NCI-H187 treated with DMSO at 0.1 percent for 48 hours (cell line): ENCODE measurements around the gene WDR54.
"Not testable (repeated sequence)": the region's sequence is repeated elsewhere in the genome, so short reads cannot be mapped to it uniquely, and the experiment has no call there.

Source experiments
- DNase-seq: peaks from one replicate; lab custom pipeline; 2025; lab: John Stamatoyannopoulos, UW

WDR54 gene

DNA sequence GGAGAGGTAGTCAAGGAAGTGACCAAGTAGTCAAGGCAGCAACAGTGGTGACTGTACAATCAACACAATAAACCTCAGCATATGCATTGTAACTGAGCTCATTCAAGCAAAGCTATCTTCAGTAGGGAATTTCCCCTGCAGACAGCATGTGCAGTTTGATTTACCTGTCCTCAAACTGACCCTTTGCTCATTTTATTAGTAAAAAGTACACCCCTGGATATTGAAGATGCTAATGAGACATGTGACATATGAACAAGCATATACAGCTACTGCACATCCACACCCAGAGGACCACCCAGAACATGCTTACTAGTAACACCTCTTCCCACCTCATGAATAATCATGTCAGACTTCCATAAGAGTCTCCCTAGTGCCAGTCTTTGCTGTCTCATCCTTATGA, 15.5 kb upstream of the WDR54 start:
- no peak for DNase-seq

DNA sequence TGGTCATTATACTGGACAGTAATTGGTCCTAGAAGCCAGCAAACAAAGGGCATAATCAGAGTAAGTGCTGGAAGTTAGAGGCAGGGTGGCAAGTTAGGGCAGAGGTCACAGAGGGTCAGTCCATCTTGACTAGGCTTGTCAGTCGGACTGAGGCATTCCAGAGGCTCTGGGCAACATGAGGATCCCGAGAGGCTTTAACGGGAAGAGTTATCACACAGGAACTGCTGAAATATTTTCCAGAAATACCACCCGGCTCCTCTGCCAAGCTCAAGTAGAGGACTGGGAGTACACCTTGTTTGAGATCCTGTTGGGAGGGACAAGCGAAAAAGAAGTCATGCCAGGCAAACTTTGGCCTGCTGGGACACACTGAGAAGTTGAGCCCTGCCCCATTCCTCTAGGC, 13.8 kb upstream of the WDR54 start:
- no peak for DNase-seq

DNA sequence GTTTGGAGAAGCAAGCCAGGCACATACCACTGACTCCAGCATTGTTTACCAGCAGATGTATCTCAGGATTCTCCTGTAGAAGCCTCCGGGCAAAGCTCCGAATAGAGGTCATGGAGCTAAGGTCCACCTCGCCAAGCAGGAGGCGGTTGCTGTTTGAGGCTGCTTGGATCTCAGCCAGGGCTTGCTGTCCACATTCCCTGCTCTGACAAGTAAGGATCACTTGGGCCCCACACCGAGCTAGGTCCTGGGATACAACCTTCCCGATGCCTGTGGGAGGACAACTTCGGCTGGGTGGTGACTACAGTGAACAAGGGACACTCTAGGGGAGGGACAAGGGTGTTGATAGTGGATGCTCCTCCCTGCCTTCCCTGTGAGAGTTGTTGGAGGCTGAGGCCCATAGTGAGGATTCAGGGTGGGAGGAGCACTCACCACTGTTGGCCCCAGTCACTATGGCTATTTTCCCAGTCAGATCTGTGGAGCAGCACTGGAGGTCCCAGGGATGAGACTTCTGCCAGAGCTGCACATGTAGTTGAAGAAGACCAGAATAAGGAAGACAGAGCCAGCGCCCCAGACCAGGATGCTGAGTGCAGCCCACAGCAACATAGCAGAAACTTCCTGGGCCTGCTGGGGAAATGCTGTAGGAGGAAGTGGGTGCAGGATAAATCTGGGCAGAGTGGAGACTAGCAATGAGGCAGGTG, 8.4 kb upstream of the WDR54 start:
- DNase-seq, result no peak

DNA sequence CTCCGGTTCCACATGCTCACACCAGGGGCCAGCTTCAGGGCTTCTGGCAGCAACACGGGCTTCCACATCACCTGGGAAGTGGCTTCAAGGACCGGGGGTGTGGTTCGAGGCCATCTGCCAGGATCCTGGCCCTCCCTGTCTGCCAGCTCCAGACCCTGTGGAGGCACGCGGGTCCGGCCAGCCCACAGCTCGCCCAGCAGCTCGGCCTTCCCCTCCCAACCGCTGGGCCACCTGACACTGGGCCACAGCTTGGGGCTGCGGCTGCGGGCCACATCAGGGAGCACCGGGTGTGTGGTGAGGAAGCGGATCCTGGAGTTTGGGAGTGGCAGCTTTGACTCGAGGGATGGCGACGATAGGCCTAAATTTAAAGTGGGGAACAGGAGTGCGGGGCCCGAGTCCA, 7.1 kb upstream of the WDR54 start:
- no peak for DNase-seq

DNA sequence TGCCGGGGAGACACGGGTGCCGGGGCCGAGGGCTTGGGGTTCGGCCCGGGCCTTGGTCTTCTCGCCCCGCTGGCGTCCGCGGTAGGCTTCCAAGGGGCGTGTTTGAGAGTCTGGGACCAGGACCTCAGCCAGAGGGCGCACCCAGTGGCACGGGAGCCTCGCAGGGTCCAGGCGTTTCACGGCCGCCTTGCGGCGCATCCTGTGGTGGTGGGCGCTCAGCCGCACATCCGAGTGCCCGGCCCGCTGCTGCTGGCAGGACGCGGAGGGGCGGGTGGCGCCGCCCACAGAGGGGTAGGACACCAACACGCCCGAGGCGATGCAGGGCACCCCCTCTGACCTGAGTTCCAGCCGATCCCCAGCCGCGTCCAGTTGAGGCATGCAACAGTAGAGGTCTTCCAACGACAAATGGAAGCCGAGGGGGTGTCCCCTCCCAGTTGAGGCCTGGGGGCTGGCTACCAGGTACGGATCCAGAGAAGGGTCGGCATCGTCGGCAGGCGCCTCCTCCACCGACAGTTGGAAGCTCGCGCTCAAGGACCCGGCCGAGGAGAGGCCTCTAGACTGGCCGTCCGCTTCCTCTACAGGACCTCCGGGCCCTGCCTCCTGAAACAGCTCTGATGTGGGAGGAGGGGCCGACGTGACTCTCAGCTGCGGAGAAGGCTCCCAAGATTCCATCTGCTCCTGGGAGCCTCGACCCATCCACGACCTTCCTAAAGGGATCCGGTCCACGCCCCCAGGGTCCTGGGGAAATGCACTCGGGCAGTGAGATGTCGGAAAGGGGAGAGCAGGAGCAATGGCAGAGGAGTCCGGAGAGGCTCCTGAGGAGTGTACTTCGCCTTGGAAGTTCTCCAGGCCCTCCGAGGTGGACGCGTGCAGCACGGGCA, 6.4 kb upstream of the WDR54 start:
- no peak for DNase-seq

DNA sequence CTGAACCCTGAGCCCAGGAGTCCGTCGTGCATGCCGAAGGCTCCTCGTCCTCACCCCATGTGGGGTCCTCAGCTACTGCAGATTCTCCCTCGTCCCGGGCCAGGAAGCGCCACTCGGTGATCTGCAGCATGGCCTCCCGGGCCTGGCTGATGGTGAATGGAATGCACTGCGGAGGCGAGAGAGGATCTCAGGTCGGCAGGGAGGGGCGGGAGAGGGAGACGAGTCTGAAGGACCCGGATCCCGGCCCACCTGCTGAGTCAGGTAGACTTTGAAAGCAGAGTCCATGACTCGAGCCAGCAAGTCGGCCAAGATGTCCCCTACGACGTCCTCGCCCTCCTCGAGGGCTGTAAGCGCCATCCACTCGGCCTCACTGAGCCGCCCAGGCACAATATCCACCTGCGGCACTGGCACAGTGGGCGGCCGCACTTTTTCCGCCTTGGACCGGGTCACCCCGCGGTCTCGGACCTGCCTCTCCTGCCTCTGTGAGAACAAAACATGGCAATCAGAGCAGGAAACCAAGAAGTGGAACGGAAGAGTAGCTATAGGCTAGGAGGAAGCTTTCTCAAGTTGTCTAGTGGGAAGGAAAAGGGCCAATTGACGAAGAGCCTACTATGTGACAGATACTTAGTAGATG, 5.7 kb upstream of the WDR54 start:
- DNase-seq, result no peak

DNA sequence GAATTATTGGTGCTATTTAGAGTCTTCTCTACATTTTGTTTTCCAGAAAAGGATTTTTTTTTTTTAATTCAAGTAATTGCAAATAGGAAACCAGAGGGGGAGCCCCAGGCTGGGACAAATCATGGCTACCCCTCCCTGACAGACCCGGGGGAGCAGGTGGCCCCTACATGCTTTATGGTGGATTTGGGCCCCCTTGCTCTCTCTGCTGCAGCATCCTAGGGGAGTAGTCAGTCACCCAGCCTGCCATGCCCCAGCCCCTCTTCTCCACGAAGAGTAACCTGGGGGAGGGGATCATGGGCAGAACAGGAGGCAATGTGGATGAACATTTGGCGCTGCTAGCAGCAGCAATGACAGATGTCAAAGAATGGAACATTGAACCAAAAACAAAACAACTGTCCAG, 4.8 kb upstream of the WDR54 start:
- DNase-seq, result no peak

DNA sequence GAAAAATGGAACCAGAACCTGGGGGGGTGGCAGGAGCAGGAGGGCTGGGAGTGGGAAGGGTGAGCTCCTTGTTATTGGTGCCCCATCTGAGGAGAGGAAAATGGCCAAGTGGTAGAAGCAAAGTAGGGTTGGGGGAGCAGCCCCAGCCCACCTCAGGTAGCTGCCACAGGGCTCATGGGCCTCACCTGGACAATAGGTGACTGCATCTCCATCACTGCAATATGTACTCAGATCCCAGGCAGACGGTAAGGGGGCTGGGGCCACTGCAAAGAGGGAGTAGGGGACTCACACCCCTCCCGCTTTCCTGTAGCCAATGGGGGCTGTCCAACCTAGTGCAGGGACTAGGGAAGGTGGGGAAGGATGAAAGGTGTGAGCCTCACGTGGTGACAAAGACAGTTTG, 4.3 kb upstream of the WDR54 start:
- DNase-seq, result no peak

DNA sequence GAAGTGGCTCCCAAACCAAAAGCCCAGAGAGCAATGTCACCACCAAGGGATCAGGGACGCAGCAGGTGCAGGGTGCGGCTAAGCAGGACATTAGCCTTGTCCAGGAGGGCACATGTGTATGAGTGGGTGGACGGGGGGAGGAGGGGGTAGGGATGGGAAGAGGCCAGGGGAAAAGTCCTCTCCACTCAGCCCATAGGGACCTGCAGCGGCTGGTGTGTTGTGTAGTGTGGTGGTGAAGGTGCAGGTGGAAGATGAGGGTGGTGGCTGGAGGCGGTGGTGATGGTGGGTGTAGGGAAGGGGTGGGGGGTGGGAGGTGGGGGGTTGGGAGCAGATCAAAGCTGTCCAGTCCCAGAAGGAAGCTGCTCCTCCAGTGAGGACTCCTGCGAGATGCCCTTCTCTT, 3.8 kb upstream of the WDR54 start:
- DNase-seq, result no peak

DNA sequence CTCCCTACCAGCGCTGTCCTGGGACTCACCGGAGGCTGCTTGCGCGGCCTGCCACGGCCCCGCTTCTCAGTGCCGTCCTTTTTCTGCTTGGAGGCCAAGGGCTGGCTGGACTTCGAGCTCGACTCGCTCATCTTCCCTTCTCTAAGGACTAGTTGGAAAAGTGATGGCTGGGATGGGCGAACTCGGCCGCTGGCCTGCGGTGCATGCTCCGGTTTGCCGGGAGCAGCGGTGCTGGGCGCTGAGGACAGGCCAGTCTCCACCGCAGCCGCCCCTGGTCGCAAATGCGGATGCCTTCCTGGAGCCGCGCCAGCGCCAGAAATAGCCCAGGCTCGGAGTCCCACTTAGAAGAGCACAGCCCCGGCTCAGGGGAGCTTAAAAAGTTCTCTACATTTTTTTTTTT, 3.2 kb upstream of the WDR54 start:
- DNase-seq, result no peak

DNA sequence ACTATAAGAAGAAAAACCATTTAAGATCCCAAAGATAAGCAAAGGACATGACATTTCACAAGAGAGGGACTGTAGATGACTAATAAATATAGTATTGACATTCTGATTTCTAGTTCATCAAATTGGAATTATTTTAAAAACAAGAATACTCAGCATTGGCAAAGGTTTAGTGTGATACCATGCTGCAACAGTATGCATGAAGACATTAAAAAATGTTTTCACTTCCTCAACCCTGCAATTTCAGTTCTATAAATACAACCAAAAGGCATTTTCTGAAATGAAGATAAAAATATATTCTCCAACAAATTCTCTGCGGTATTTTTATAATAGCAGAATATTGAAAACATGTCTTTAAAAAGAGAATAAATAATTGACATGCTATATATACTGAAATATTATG, 2.2 kb upstream of the WDR54 start:
- DNase-seq, result no peak

DNA sequence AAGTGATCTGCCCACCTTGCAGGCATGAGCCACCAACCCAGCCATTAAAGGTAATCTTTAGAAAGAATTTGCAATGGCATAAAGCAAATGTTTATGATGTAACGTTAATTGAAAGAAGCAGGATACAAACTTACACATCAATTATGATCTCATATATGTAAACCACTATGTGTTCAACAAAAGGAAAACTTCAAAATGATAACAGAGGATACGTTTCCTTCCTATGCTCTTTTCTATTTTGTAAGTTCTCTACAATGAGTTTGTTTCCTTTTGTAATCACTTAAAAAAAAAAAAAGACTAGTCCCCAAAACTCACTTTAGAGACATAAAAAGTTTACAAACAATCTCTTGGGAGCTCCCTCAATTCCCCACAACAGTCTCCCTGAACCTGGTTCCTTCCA, 1.5 kb upstream of the WDR54 start:
- no peak for DNase-seq

DNA sequence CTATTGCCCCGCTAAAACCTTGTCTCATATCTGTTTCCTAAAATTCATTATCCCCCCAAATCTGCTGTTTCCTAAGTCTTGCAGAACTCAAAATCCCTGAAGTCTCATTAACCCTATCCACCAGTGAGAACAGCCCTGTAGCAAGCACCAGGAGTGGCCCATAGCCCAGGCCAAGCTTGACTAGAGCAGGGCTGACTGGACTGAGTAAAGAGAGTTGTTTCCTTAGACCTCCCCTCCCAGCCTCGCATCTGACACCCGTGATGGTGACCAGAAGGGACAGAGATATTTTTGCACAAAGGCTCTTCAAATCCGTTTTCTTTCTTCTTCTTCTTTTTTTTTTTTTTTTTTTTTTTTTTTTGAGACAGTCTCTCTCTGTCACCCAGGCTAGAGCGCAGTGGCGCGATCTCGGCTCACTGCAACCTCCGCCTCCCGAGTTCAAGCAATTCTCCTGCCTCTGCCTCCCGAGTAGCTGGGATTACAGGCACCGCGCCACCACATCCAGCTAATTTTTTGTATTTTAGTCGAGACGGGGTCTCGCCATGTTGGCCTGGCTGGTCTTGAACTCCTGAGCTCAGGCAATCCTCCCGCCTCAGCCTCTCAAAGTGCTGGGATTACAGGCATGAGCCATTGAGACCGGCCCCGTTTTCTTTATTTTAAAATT, 957 bp upstream of the WDR54 start:
- not testable (repeated sequence) for DNase-seq

DNA sequence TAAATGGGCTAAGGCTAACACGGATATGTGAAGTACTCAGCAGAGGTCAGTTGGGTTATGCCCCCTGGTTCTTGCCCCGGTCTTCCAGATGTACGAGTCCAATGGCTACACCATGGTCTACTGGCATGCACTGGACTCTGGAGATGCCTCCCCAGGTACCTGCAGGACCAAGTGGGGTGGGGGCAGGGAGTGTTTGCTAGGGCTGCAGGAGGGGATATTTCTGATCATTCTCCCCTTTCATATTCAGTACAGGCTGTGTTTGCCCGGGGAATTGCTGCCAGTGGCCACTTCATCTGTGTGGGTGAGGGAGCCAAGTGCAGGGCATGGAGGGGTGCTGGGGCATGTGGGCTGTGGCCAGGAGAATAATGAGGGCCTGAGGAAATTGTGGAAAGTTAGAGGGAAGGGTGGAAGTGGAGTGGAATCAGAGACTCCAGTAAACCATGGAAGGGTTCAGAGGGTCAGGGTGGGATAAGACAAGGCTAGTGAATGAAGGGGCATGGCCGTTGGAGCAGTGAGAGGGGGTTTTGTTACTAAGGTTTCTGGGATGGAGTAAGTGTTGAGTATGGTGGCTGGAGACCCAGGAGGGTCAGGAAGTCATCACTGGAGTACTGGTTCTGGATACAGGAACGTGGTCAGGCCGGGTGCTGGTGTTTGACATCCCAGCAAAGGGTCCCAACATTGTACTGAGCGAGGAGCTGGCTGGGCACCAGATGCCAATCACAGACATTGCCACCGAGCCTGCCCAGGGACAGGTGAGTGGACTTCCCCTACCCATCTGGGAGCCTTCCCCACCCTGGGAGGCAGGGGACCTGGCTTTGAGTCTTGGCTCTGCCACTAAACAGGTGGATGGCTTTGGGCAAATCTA, 1.9 kb downstream of the WDR54 start:
- DNase-seq, result no peak

DNA sequence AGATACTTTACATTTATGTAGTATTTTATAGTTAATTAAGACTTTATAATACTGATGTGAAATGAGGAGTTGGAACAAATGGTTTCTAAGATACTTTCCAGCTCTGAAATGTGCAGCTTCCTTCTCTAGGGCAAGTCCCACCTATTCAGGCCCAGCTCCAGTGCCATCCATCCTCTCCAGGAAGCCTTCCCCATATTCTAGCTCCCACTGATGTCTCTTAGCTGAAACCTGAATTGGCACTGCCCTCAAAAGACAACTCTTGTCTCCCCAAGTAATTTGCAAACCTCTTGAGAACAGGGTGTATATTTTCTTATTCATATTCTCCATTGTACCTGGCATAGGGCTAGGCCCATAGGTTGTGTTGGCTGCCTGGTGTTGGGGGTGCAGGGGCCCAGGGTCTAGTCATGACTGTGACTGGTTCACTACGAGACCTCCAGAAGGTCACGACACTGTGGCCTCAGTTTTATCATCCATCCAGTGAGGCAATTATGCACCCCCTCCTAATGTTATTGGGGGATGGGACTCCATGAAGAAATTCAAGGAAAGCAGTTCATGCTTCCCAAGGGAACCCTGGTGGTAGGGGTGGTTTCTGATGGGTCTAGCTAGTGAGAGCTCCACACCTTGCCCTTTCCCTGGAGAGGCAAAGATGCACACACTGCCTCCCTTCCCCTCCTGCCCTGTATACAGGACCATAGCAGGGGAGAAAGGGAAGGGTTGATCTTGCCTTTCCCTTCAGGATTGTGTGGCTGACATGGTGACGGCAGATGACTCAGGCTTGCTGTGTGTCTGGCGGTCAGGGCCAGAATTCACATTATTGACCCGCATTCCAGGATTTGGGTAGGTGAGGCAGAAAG, 2.8 kb downstream of the WDR54 start:
- no peak for DNase-seq

DNA sequence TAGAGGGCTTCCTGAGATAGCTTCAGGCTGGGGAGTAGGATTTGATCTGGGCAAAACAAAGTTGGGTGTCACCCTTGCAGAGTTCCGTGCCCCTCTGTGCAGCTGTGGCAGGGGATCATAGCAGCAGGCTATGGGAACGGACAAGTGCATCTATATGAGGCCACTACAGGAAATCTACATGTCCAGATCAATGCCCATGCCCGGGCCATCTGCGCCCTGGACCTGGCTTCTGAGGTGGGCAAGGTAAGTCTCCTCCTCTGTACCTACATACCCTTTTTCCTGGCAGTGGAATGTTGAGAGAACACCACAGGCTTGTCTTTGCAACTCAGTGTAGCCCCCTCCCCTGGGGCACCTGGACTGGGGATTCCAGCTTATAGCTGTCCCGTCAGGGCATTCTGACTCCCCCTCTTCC, 3.5 kb downstream of the WDR54 start:
- DNase-seq, result no peak

DNA sequence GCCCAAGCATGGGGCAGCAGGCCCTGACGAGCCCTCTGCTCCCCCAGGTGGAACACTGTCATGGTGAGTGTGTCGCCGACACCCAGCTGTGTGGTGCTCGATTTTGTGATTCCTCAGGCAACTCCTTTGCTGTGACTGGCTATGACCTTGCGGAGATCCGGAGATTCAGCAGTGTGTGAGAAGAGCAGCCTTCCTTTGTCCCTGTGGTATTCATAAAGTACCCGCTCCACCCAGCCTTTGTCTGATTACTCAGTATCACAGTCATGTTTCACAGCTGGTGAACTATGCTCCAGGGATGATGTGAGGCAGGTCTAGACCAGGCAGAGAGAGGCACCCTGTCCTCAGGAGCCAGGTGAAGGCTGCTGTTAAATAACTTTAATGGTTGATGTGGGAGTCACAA, 4.0 kb downstream of the WDR54 start:
- no peak for DNase-seq

DNA sequence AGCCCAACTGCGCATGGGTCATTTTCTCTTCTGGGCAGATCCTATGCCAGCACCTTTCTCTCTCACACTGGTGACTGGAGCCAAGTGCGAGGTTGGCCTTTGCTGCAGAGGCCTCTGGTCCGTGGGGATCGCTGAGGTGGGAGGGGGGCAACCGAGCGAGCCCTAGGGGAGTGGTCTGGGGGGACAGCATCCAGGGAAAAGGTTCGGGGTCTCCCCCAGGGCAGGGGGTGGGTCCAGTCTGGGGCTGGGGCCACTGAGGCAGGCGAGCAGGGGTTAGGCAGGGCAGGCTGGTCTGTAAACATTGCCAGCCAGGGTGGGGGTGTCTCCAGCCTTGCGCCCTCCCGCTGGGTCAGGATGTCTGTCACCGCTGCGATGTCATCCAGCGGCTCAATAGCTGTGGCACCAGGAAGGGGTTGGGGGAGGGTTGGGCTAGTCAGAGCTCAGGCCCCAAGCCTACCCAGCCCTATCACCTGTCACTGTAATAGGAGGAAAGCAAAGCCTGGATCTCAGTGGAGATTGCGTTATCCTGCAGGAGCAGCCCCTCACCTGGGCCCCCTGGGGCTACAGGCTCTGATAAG, 4.7 kb downstream of the WDR54 start:
- DNase-seq, result no peak

DNA sequence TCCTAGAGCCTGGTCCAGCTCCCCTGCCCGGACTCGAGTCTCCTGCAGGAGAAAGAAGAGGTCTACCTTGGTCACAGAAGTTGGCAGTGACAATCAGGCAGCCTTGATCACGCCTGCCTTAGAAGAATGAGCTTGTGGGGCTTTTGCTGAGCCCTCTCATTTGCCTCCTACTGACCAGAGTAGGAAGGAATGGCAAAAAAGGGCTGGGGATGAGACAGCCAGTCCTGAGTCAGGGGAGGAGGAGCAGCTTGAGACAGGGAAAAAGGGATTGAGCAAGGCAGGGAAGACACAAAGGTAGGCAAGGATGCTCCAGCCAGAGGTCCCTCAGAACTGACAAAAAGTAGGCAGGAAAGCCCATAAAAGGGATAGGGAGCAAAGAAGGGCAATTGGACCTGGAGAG, 6.0 kb downstream of the WDR54 start:
- no peak for DNase-seq

DNA sequence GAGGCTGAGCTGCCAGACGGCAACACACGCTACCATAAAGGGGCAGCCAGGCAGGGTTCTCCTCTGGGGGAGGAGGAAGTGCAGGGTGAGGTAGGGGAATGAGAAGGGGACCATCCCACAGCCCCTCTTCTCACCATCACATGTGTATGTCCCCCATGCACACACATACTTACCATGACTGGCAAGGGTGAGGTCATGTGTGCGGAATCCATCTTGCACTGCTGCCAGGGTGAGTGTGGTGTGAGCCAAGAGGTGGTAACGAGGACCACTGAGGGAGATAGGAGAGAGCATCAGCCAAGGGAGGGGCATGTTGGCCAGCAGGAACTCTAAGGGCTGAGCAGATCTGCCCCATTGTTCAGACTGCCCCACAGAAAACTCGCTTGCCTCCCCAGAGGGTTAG, 7.1 kb downstream of the WDR54 start:
- DNase-seq, result no peak
